ENCODE results near the gene ZNF205.
"Not testable (repeated sequence)": the region's sequence is repeated elsewhere in the genome, so short reads cannot be mapped to it uniquely, and the experiment has no call there.

ZNF205 gene

GRCh38 chr16:3148256-3149192 lies 36.1 kb downstream of the ZNF205 start:
- DNase-seq (ENCODE audit: low spot score) = no peak

GRCh38 chr16:3149193-3149530 lies 36.8 kb downstream of the ZNF205 start:
- no peak for DNase-seq (ENCODE audit: low spot score)

- peak; percentile 72 for DNase-seq (ENCODE audit: low spot score)
These were observed 37.4 kb downstream of the ZNF205 start for GRCh38 chr16:3149630-3150345.

- DNase-seq (ENCODE audit: low spot score) = peak; percentile 95
These were observed 38.2 kb downstream of the ZNF205 start for GRCh38 chr16:3150346-3151218.

GRCh38 chr16:3152027-3152276 lies 39.6 kb downstream of the ZNF205 start:
- DNase-seq (ENCODE audit: low spot score) = peak; percentile 53

- peak; percentile 89 for DNase-seq (ENCODE audit: low spot score)
These were observed 40.0 kb downstream of the ZNF205 start for GRCh38 chr16:3152277-3152990.

- no peak for DNase-seq (ENCODE audit: low spot score)
These were observed 40.6 kb downstream of the ZNF205 start for GRCh38 chr16:3152991-3153368.

- no peak for DNase-seq (ENCODE audit: low spot score)
These were observed 42.8 kb downstream of the ZNF205 start for GRCh38 chr16:3155181-3155580.

GRCh38 chr16:3155972-3156371 lies 43.6 kb downstream of the ZNF205 start:
- no peak for DNase-seq (ENCODE audit: low spot score)

GRCh38 chr16:3157229-3158025 lies 45.0 kb downstream of the ZNF205 start:
- DNase-seq (ENCODE audit: low spot score) = peak; percentile 59

- DNase-seq (ENCODE audit: low spot score) = peak; percentile 17
These were observed 45.7 kb downstream of the ZNF205 start for GRCh38 chr16:3158026-3158509.

- DNase-seq (ENCODE audit: low spot score) = peak; percentile 92
These were observed 46.3 kb downstream of the ZNF205 start for GRCh38 chr16:3158510-3159314.

GRCh38 chr16:3161235-3162018 lies 49.0 kb downstream of the ZNF205 start:
- peak; percentile 58 for DNase-seq (ENCODE audit: low spot score)

- DNase-seq (ENCODE audit: low spot score) = no peak
These were observed 52.0 kb downstream of the ZNF205 start for GRCh38 chr16:3164121-3164991.

- DNase-seq (ENCODE audit: low spot score) = no peak
These were observed 52.9 kb downstream of the ZNF205 start for GRCh38 chr16:3165111-3165822.

- no peak for DNase-seq (ENCODE audit: low spot score)
These were observed 54.1 kb downstream of the ZNF205 start for GRCh38 chr16:3166505-3166886.

- not testable (repeated sequence) for DNase-seq (ENCODE audit: low spot score)
These were observed 56.3 kb downstream of the ZNF205 start for GRCh38 chr16:3168729-3169128.
